Measurements from ENCODE around the gene WNT9A. TPM values are rescaled to one million over a fixed set of nuclear protein-coding genes. Genes with fewer than 3 reads are reported as not detected.

WNT9A gene
- total and polyA plus RNA-seq, 4 donors: 0.03 to 0.08 TPM; not detected in 2

GRCh38 chr1:227915564-227916553, 31.9 kb downstream of the WNT9A start:
- no peaks in the 10 kb centered on the region for H3K36me3 ChIP-seq (ENCODE audit: control insufficient read depth in 4 of 4, insufficient read depth in 3 of 4, low read depth in 1 of 4, low read length in 3 of 4)
- peaks cover 0 to 6% (median under 1%) of the 10 kb centered on the region in 4 donors for H3K27me3 ChIP-seq (ENCODE audit: control insufficient read depth in 4 of 4, insufficient read depth in 4 of 4, low read length in 3 of 4)
- H3K9ac ChIP-seq (ENCODE audit: low read depth in 1 of 2, low read length in 2 of 2): no peak overlapping the region
- no peak overlapping the region for H3K27ac ChIP-seq (ENCODE audit: low read depth in 1 of 2, low read length in 2 of 2)
- DNase-seq (ENCODE audit: low spot score): no peak
- H3K4me3 ChIP-seq (ENCODE audit: low read depth in 1 of 3, low read length in 3 of 3): no peak overlapping the region
- H3K9me3 ChIP-seq (ENCODE audit: control insufficient read depth in 4 of 4, low read length in 3 of 4): no peaks in the 10 kb centered on the region
- H3K4me1 ChIP-seq (ENCODE audit: control insufficient read depth in 4 of 4, insufficient read depth in 4 of 4, low read length in 3 of 4): no peaks in the 10 kb centered on the region
- WGBS: 76% methylated on average over 22 of the region's 22 CpGs
- TF ChIP-seq JUND (IDR thresholded peaks at IDR 0.05) (no peak), YY1 (IDR thresholded peaks at IDR 0.05) (no peak), SP1 (IDR thresholded peaks at IDR 0.05) (no peak), RXRA (IDR thresholded peaks at IDR 0.05) (no peak), ZBTB33 (IDR thresholded peaks at IDR 0.05) (no peak), HNF4G (IDR thresholded peaks at IDR 0.05) (no peak), HNF4A (conservative IDR thresholded peaks at IDR 0.05) (no peak), MAX (IDR thresholded peaks at IDR 0.05) (no peak), RAD21 (IDR thresholded peaks at IDR 0.05) (no peak)

GRCh38 chr1:227914801-227915563, 32.8 kb downstream of the WNT9A start:
- no peaks in the 10 kb centered on the region for H3K4me1 ChIP-seq (ENCODE audit: control insufficient read depth in 4 of 4, insufficient read depth in 4 of 4, low read length in 3 of 4)
- no peaks in the 10 kb centered on the region for H3K9me3 ChIP-seq (ENCODE audit: control insufficient read depth in 4 of 4, low read length in 3 of 4)
- 78% methylated on average over 7 of the region's 7 CpGs for WGBS
- no peak for DNase-seq (ENCODE audit: low spot score)
- H3K27ac ChIP-seq (ENCODE audit: low read depth in 1 of 2, low read length in 2 of 2): no peak overlapping the region
- H3K4me3 ChIP-seq (ENCODE audit: low read depth in 1 of 3, low read length in 3 of 3): no peak overlapping the region
- peaks cover 0 to 6% (median under 1%) of the 10 kb centered on the region in 4 donors for H3K27me3 ChIP-seq (ENCODE audit: control insufficient read depth in 4 of 4, insufficient read depth in 4 of 4, low read length in 3 of 4)
- no peak overlapping the region for H3K9ac ChIP-seq (ENCODE audit: low read depth in 1 of 2, low read length in 2 of 2)
- H3K36me3 ChIP-seq (ENCODE audit: control insufficient read depth in 4 of 4, insufficient read depth in 3 of 4, low read depth in 1 of 4, low read length in 3 of 4): no peaks in the 10 kb centered on the region
- TF ChIP-seq HNF4A (conservative IDR thresholded peaks at IDR 0.05) (no peak), FOXA2 (IDR thresholded peaks at IDR 0.05) (no peak), FOXA1 (IDR thresholded peaks at IDR 0.05) (no peak)

- Histone ChIP-seq H3K9me3 (ENCODE audit: control insufficient read depth in 4 of 4, low read length in 3 of 4) (no peaks in the 10 kb centered on the region), H3K27ac (ENCODE audit: low read depth in 1 of 2, low read length in 2 of 2) (no peak overlapping the region), H3K4me3 (ENCODE audit: low read depth in 1 of 3, low read length in 3 of 3) (no peak overlapping the region), H3K9ac (ENCODE audit: low read depth in 1 of 2, low read length in 2 of 2) (no peak overlapping the region), H3K27me3 (ENCODE audit: control insufficient read depth in 4 of 4, insufficient read depth in 4 of 4, low read length in 3 of 4) (peaks cover 0 to 6% (median under 1%) of the 10 kb centered on the region in 4 donors), H3K4me1 (ENCODE audit: control insufficient read depth in 4 of 4, insufficient read depth in 4 of 4, low read length in 3 of 4) (no peaks in the 10 kb centered on the region), H3K36me3 (ENCODE audit: control insufficient read depth in 4 of 4, insufficient read depth in 3 of 4, low read depth in 1 of 4, low read length in 3 of 4) (no peaks in the 10 kb centered on the region)
- no peak for DNase-seq (ENCODE audit: low spot score)
- 79% methylated on average over 17 of the region's 17 CpGs for WGBS
- TF ChIP-seq JUND (IDR thresholded peaks at IDR 0.05) (no peak), REST (IDR thresholded peaks at IDR 0.05) (no peak), HNF4G (IDR thresholded peaks at IDR 0.05) (no peak), GABPA (IDR thresholded peaks at IDR 0.05 in 1 of 2, conservative IDR thresholded peaks at IDR 0.05 in 1 of 2) (no peak), FOXA1 (IDR thresholded peaks at IDR 0.05) (no peak), FOXA2 (IDR thresholded peaks at IDR 0.05) (no peak), CTCF (IDR thresholded peaks at IDR 0.05; ENCODE audit: low read depth, low read length, missing input control) (no peak), EGR1 (IDR thresholded peaks at IDR 0.05; ENCODE audit: low read depth in 2 of 2) (no peak), YY1 (IDR thresholded peaks at IDR 0.05) (no peak), RAD21 (IDR thresholded peaks at IDR 0.05) (no peak), RXRA (IDR thresholded peaks at IDR 0.05) (no peak)
Measured at GRCh38 chr1:227913764-227914721, 33.7 kb downstream of the WNT9A start.
